Measurements from ENCODE around the gene CLN6.

- TF ChIP-seq CTCF (IDR thresholded peaks at IDR 0.05) (no peak), POLR2A (IDR thresholded peaks at IDR 0.05) (no peak)
Measured at GRCh38 chr15:68261980-68262379, 32.5 kb upstream of the CLN6 start.

All from esophagus squamous epithelium (tissue), 4 donors.